GM12865 (cell line): ENCODE results near the gene CERS2.

Experiments
- DNase-seq: peaks from one replicate; pipeline ENCODE4 v3.0.0; 2010; ENCODE audit warnings: low read depth
- H3K4me3 ChIP-seq: 2 replicates; pipeline ENCODE4 v1.5.1; 2011; ENCODE audit warnings: mild to moderate bottlenecking, low read depth, low read length, control low read depth
- CTCF ChIP-seq: IDR thresholded peaks from 2 replicates; pipeline ENCODE4 v1.5.1; 2011; ENCODE audit warnings: low read length, control low read depth, low read depth, inconsistent platforms; ENCODE audit not compliant: insufficient read depth; ENCODE audit errors: missing control alignments

The CERS2 gene

GRCh38 chr1:150968491-150968890 is 6.1 kb downstream of the CERS2 start:
- H3K4me3 ChIP-seq: no peak overlapping the region
- no peak for TF ChIP-seq CTCF
- DNase-seq: no peak

DNA sequence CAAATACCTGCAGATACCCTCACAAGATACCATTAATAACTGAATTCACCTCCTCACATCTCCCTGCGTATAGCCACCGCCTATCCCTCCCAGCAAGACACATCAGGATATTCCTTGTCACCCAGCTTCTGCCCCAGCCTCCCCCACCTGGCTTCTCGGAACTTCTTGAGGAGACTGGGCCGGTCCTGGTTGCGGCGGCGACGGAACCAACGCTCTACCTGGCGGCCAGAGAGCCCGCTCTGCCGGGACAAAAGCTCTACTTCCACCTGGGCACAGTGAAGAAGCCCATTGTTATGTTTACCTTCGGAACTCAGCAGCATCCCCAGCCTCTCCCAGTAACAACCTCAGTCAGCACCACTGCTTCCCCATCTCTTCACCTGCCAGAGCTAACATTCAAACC is 6.7 kb downstream of the CERS2 start:
- DNase-seq: no peak
- TF ChIP-seq CTCF: no peak

DNA sequence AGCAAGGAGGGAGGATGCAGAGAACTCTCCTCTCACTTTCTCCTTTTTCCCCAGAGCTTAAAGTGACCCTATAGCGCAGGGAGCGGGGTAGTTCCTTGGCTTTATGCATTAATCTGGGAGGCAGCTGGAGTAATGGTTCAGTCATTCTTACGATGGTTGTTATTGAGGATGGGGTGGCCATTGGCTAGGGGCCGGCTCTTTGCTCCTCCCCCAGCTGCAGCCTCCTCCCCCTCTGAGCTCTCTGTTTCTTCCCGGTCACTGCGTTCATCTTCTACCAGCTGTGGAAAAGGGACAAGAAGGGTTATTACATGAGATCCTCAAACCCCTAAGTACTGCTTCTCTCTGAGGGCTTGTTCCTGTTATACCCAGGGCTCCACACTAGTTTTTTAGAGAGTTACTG is 8.6 kb downstream of the CERS2 start:
- no peak for TF ChIP-seq CTCF
- no peak for DNase-seq
- no peak overlapping the region for H3K4me3 ChIP-seq

More for the DNA sequence above, 6.7 kb downstream of the CERS2 start:
- no peak overlapping the region for H3K4me3 ChIP-seq

- no peak for TF ChIP-seq CTCF
- DNase-seq: no peak
These were observed 9.0 kb downstream of the CERS2 start for GRCh38 chr1:150965605-150966004.

DNA sequence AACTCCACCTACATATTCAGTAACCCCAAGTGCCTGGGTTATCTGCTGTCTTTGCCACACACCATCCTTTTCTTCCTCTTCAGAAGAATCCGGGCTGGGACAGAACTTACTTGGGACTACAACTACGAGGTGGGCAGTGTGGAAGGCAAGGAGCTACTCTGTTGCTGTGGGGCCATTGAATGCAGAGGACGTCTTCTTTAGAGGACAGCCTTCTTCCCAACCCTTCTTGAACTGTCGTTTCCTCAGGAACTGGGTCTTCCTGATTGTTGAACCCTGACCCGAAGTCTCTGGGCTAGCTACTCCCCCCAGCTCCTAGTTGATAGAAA is 10.5 kb downstream of the CERS2 start:
- no peak for TF ChIP-seq CTCF
- H3K4me3 ChIP-seq: no peak overlapping the region
- DNase-seq: no peak

More at GRCh38 chr1:150965605-150966004, 9.0 kb downstream of the CERS2 start:
- H3K4me3 ChIP-seq: no peak overlapping the region

GRCh38 chr1:150963321-150964163 is 11.1 kb downstream of the CERS2 start:
- no peak for DNase-seq
- no peak for TF ChIP-seq CTCF
- no peak overlapping the region for H3K4me3 ChIP-seq

GRCh38 chr1:150961756-150962155 is 12.9 kb downstream of the CERS2 start:
- TF ChIP-seq CTCF: no peak
- no peak overlapping the region for H3K4me3 ChIP-seq
- DNase-seq: no peak
